Panc1 (cell line): Measurements from ENCODE around the gene OR11A1. TPM values are rescaled to one million over a fixed set of nuclear protein-coding genes. Genes with fewer than 3 reads are reported as not detected.

Source experiments
- ATAC-seq: fragments of 200-7000 bp; cut with Tn5 transposase; 2 replicates; pipeline ENCODE4 v1.9.1; 2020; ENCODE audit warnings: mild to moderate bottlenecking, moderate library complexity
- BruUV-seq: library from RNA; stranded (reverse); fragments of 400-500 nt; replicated peaks from 2 replicates; lab custom pipeline; 2021; lab: Mats Ljungman, UMichigan
- CTCF ChIA-PET: fragments of 300-600 bp; sonication (Branson Sonifier 250); formaldehyde crosslinking; loops from one replicate; lab custom pipeline; 2022; ENCODE audit warnings: antibody characterized with exemption; lab: Charles Lee
- POLR2A ChIA-PET: fragments of 300-600 bp; sonication (Branson Sonifier 250); formaldehyde crosslinking; loops from one replicate; lab custom pipeline; 2022; ENCODE audit warnings: antibody characterized with exemption; lab: Charles Lee
- DNase-seq: peaks from one replicate; pipeline ENCODE4 v3.0.0-alpha.2; 2010; ENCODE audit warnings: low read depth, low spot score
- H3K27ac ChIP-seq: 2 replicates; pipeline ENCODE4 v1.5.1; 2011; ENCODE audit warnings: mild to moderate bottlenecking, low read length, inconsistent platforms
- H3K27me3 ChIP-seq: fragments of 200-500 bp; sonication (Bioruptor generic); 2 replicates; pipeline ENCODE4 v1.6.0; 2014; ENCODE audit warnings: low read length, inconsistent platforms; ENCODE audit not compliant: control insufficient read depth, insufficient read depth
- H3K36me3 ChIP-seq: fragments of 200-500 bp; sonication (Bioruptor generic); 2 replicates; pipeline ENCODE4 v1.5.1; 2014; ENCODE audit warnings: inconsistent platforms, mild to moderate bottlenecking, low read length, moderate library complexity; ENCODE audit not compliant: control insufficient read depth, insufficient read depth
- H3K4me1 ChIP-seq: 2 replicates; pipeline ENCODE4 v1.5.1; 2011; ENCODE audit warnings: inconsistent platforms, mild to moderate bottlenecking, low read length, moderate library complexity; ENCODE audit not compliant: control insufficient read depth, insufficient read depth
- H3K4me3 ChIP-seq, 2 experiments: 2 replicates each; pipeline ENCODE4 v1.5.1; 2011 to 2012; ENCODE audit warnings: low read depth in 2 of 2, low read length in 2 of 2, mild to moderate bottlenecking in 2 of 2, inconsistent platforms in 1 of 2, moderate library complexity in 1 of 2
- H3K9me3 ChIP-seq: fragments of 200-500 bp; sonication (Bioruptor generic); 2 replicates; pipeline ENCODE4 v1.5.1; 2014; ENCODE audit warnings: low read depth, mild to moderate bottlenecking, inconsistent platforms, low read length, moderate library complexity; ENCODE audit not compliant: control insufficient read depth, insufficient read depth
- CTCF ChIP-seq: fragments of 450-650 bp; IDR thresholded peaks from 2 replicates; pipeline ENCODE4 v1.5.1; 2017; ENCODE audit warnings: mild to moderate bottlenecking
- POLR2AphosphoS5 ChIP-seq: IDR thresholded peaks from 2 replicates; pipeline ENCODE4 v1.6.1; 2012; ENCODE audit warnings: mild to moderate bottlenecking, low read depth, low read length, moderate library complexity
- REST ChIP-seq, 2 experiments: IDR thresholded peaks; 2 replicates each; pipeline ENCODE4 v1.6.1; 2011 to 2012; ENCODE audit warnings: low read depth in 2 of 2, control low read depth in 1 of 2, low read length in 1 of 2, mild to moderate bottlenecking in 1 of 2, moderate library complexity in 1 of 2; ENCODE audit not compliant: insufficient read depth in 1 of 2
- SIN3A ChIP-seq: IDR thresholded peaks from 2 replicates; pipeline ENCODE4 v1.6.1; 2012; ENCODE audit warnings: low read depth, mild to moderate bottlenecking, low read length, moderate library complexity, borderline replicate concordance; ENCODE audit not compliant: insufficient read depth
- TCF7L2 ChIP-seq: IDR thresholded peaks from 2 replicates; pipeline ENCODE4 v1.6.1; 2011; ENCODE audit warnings: mild to moderate bottlenecking, low read depth, low read length, inconsistent platforms
- in situ Hi-C: cut with HindIII; loops from 2 replicates; pipeline ENCODE4 v1.10.0; 2016; ENCODE audit warnings: low sequenced_read_pairs, low pct_unique_long_range_greater_than_20kb
- intact Hi-C: fragments of 100-400 bp; cut with micrococcal nuclease; formaldehyde crosslinking; loops from one replicate; pipeline ENCODE4 v1.10.0; 2022; ENCODE audit not compliant: unreplicated experiment
- total RNA-seq: library from RNA; stranded (reverse); gene quantifications from one replicate; pipeline ENCODE4 v1.2.1, GENCODE V29; 2021; ENCODE audit not compliant: unreplicated experiment

Gene OR11A1
- total RNA-seq, 1 experiment from 2014 or later, result not detected

GRCh38 chr6:29502597-29502996 is 45.7 kb upstream of the OR11A1 start:
- Histone ChIP-seq H3K4me3 (no peak overlapping the region), H3K36me3 (no peaks in the 10 kb centered on the region), H3K27ac (no peak overlapping the region), H3K4me1 (no peaks in the 10 kb centered on the region), H3K9me3 (no peaks in the 10 kb centered on the region), H3K27me3 (no peaks in the 10 kb centered on the region; the same call in 1 of the 2 replicates)
- no peak for ATAC-seq
- in situ Hi-C loops (no loop called here), intact Hi-C loops (no loop called here)
- POLR2A ChIA-PET, result no interaction called here
- CTCF ChIA-PET, result no interaction called here
- TF ChIP-seq REST (IDR thresholded peaks at IDR 0.05; ENCODE audit: insufficient read depth in 1 of 2, low read depth in 2 of 2, low read length in 1 of 2) (no peak), SIN3A (no peak), TCF7L2 (no peak), POLR2AphosphoS5 (no peak), CTCF (no peak)
- no peak for DNase-seq
- BruUV-seq, result no TSS peak

GRCh38 chr6:29502181-29502580 is 45.3 kb upstream of the OR11A1 start:
- BruUV-seq, result no TSS peak
- ATAC-seq, result no peak
- no peaks in the 10 kb centered on the region for H3K9me3 ChIP-seq
- in situ Hi-C loops, result no loop called here
- no peak for DNase-seq
- no peak overlapping the region for H3K27ac ChIP-seq
- intact Hi-C loops, result no loop called here
- no peaks in the 10 kb centered on the region for H3K4me1 ChIP-seq
- no peaks in the 10 kb centered on the region for H3K36me3 ChIP-seq
- no peaks in the 10 kb centered on the region; the same call in 1 of the 2 replicates for H3K27me3 ChIP-seq
- TF ChIP-seq POLR2AphosphoS5 (no peak), SIN3A (no peak), REST (IDR thresholded peaks at IDR 0.05; ENCODE audit: insufficient read depth in 1 of 2, low read depth in 2 of 2, low read length in 1 of 2) (no peak), CTCF (no peak)
- CTCF ChIA-PET, result no interaction called here
- no peak overlapping the region for H3K4me3 ChIP-seq
- POLR2A ChIA-PET, result no interaction called here
